HG03108 (cell line): Measurements from ENCODE around the gene ITSN1.

Experiments used
- ATAC-seq: cut with Tn5 transposase; IDR thresholded peaks from one replicate; pipeline ENCODE4 v1.9.1; 2021; ENCODE audit warnings: moderate library complexity; ENCODE audit not compliant: unreplicated experiment

ITSN1 gene

DNA sequence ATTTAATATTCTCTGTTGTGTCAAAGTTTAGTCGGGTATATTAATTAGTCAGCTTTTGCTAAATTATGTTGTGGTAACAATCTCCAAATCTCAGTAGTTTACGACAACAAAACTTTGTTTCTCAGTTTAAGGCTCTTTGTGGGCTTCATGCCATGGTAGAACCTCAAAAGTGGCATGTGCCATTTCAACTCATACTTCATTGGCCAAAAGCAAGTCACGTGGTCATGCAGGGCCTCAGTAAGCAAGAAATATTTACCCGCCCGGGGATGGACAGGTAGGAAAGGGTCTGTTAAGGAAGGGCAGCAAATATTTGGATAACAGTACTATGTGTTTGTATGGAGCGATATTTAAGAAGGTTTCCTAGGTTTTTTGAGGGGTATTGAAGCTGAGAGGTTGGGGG lies 38.6 kb downstream of the ITSN1 start:
- ATAC-seq: no peak

GRCh38 chr21:33682992-33683627 lies 40.8 kb downstream of the ITSN1 start:
- ATAC-seq: no peak

DNA sequence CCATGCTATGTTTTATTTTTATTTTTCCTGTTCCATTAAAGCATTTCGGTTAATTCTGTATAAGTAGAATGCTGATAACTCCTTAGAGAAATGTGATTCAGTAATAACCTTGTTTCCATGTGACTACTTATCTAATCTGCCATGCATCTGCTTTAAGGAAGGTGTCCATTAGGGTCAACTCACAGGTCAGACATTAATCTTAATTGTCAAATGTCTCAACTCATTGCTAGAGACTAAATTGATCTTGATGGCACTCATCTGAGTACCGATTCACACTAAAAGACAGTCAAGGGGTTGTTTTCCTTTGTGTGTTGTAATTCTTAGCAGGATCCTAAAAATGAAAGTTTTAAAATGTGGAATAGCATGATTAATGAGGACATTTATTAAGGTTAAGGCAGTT lies 41.8 kb downstream of the ITSN1 start:
- ATAC-seq: no peak

DNA sequence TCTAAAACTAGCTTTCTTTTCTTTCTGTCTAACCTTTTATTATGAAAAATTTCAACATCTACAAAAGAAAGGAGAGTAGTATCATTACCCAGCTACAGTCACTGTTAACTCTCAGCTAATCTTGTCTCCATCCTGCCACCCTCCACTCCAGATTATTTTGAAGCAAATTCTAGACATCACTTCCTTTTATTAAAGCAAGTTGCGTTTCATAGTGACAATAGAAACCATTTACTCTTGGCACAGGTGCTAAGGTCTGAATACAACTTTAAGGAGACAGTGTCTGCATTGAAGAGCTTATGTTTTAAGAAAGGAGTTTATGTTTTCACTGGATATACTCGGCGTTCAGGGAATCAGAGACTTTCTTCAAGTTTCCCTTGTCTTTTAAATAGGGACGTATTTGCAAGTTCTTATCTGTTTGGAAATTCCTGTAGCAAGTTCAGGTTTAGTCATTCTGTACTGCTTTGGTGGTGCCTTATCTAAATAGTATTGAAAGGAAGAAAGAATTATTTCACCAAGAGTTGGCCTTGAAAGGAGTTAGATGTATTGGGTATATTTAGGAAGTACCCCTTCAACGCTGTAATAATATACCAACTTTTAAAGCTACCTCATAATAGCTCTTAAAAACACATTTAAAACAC lies 42.7 kb downstream of the ITSN1 start:
- no peak for ATAC-seq

- ATAC-seq: no peak
These were observed 43.4 kb downstream of the ITSN1 start for GRCh38 chr21:33685613-33686197.

- no peak for ATAC-seq
These were observed 44.1 kb downstream of the ITSN1 start for GRCh38 chr21:33686386-33686785.

DNA sequence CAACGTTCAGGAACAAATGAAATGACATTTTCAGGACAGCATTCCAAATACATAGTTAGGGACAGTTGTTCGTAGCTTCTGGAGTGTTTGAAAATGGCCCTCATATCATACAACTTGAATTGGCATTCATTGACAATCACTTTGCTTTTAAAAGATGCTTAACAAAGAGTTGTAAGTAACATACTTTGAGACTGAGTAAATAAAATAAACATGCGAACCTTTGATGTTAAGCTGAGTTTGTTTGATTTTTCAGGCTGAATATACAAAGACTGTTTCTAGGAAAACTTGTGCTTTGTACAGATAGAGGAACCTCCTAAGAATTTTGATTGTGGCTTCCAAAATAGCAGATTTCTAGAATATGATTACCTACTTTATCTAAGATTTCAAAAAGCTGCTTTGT lies 45.3 kb downstream of the ITSN1 start:
- no peak for ATAC-seq

- ATAC-seq: no peak
These were observed 46.1 kb downstream of the ITSN1 start for GRCh38 chr21:33688353-33688752.

DNA sequence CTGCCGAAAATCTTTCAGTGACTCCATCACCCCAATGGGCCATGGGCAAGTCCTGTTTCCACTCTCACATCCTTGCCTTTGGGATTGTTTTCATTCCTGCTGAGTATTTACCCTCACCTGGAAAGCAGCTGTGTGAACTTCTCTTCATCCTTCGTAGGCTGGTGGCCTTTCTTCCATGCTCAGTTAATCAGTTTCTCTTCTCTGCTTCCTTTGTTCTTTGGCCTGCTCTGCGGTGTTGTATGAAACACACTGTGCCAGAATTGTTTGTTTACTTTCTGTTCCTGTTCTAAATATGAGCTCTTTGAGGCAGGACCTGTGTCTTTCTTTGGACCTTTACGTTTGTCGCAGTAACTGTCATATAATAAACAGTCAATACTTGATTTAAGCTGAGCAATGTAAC lies 48.6 kb downstream of the ITSN1 start:
- no peak for ATAC-seq

DNA sequence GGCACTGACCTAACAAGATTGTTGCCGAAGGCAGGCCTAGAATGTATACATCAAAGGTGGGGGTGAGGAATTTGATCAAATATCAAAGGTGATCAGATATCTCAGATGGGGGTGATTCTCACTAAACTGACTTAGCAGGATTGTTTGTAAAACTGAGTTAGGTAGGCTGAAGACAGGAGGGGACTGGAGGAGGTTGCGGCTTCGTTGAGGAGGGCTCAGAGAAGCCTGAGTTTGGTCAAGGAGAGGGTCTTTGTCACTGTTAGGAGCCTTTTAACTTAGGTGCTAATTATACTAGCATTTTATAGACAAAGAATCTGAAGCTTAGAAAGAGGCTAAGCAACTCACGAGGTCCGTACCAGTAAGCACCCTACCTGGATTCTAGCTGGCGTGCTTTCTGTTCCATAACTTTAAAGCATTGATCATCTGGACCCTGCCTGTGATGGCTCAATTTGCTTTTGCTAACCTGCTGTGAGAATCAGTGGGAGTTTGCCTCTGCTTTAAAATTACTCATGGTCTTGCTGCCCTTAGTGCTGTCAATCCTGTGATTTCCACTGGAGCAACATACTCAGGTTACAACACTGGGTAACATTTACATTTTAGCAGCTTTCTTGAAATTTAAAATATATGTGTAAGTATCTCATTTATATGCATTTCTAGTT lies 49.8 kb downstream of the ITSN1 start:
- no peak for ATAC-seq

DNA sequence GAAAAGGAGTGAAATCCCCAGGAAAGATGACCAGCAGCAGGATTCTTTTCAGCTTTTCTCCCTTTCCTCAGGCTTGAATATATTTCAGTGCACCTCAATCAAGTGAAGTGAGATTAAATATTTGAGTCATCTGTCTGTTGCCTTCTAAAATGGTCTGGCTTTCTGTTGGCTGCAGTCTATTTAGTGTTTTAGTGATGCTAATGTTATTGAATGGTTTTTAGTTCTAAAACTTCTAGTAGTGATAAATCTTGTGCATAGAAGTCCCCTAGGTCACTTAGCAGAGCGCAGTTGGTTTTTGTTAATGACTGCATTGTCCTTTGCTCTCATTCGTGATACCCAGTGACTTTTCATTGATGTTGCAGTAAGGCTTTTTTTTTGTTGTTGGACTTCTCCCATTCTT lies 53.5 kb downstream of the ITSN1 start:
- no peak for ATAC-seq

DNA sequence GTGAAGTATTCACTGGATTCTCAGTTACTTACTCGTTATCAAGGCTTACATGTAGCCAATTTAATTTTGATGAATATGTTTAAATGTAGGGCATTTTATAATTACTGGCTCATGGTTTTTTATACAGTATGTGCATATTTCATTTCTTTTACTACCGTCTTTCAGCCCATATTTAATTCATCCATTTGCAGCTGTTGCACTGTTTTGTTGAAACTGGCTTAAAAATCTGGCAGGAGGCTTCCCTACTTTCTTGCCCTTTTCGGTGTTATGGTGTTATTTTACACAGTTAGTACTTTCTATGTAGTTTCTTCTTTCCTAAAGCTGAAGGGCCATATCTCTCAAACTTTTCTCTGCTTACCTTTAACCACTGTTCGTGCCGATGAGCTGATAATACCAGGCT lies 54.2 kb downstream of the ITSN1 start:
- no peak for ATAC-seq

DNA sequence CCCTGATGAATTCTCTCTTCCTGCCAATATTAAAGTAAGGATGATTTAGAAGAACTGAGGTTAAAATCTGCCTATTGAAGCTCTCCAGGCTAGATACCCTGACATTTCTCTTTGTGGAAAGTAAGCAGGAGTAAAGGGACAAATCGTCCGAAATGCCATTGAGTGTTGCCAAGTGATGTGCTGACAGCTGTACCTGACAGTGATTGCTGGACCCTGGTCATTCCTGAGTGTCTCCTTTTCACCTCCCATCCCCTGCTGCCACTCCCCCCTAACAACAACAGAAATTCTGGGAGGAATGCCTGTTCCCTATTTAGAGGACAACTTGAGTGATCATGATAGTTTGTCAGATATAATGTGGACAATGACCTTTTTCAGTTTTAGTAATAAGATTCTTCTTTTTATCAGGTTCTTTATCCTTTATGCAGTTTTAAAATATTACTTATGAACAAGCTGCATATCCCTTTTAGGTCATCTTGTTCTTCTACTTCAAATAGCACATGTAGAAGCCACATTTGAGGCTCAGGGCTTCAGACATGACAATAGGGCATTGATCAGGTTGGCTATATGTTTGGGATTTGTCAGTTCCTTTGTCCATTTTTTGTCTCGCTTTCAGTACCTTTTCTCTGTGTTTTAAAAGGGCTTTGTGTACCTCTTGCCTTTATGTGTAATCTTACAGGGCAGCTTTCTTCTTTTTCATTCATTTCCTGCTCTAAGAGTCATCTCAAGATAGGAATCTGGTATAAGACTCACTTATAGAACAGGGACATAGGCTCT lies 56.0 kb downstream of the ITSN1 start:
- ATAC-seq: no peak

GRCh38 chr21:33699277-33699676 lies 57.0 kb downstream of the ITSN1 start:
- ATAC-seq: no peak

- ATAC-seq: no peak
These were observed 58.2 kb downstream of the ITSN1 start for GRCh38 chr21:33700491-33700890.

DNA sequence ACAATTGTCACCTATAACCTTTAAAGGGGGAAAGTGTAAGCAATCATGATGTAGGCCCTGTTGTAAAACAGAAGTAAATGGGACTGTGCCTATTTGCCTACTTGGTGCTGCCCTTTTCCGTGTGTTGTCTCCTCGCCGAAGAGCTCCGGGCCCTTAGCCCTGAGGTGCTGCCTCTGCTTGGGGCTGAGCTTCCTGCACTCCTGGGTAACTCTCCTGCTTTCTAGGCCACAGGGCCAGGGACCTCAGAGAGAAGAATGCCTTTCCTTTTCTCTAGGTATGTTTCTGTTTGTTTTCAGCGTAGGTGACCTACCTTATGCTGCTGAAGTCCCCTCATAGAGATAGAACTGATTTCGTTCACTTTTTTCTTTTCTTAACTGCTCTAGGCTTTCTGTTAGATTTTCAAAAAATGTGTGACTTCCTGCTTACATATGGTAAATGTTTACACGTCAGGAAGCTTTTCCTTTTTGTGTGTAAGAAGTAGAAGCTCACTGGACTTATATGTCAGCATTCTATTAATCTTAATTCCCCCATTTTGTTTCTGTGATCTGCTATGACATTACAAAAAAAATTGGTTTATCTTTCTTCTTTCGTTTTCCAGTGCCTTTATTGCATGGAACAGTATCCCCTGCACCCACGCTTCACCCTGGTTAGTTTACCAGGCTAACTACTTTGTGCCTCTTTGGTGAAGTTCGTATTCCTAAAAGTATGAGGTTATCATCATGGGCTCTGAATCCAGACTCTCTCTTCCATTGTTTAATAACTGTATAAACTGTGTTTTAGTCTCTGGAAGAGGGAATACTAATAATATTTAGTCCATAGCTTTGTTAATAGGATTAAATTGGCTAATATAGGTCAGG lies 61.7 kb downstream of the ITSN1 start:
- ATAC-seq: no peak

- no peak for ATAC-seq
These were observed 65.5 kb downstream of the ITSN1 start for GRCh38 chr21:33707846-33708245.

GRCh38 chr21:33708874-33709273 lies 66.6 kb downstream of the ITSN1 start:
- ATAC-seq: no peak

- no peak for ATAC-seq
These were observed 69.9 kb downstream of the ITSN1 start for GRCh38 chr21:33712022-33712803.

GRCh38 chr21:33721081-33721480 lies 78.8 kb downstream of the ITSN1 start:
- ATAC-seq: no peak
